Activated CD8-positive, alpha-beta memory T cell treated with anti-CD3 and anti-CD28 coated beads, Interleukin-2, amount 50 U/mL, for 24 hours (primary cell): ENCODE data around the gene SLC25A14.
"Not testable (repeated sequence)": the region's sequence is repeated elsewhere in the genome, so short reads cannot be mapped to it uniquely, and the experiment has no call there.

Experiments
- DNase-seq: peaks from one replicate; pipeline ENCODE4 v3.0.0-alpha.2; 2020; ENCODE audit errors: extremely low read depth

The SLC25A14 gene, protein sequence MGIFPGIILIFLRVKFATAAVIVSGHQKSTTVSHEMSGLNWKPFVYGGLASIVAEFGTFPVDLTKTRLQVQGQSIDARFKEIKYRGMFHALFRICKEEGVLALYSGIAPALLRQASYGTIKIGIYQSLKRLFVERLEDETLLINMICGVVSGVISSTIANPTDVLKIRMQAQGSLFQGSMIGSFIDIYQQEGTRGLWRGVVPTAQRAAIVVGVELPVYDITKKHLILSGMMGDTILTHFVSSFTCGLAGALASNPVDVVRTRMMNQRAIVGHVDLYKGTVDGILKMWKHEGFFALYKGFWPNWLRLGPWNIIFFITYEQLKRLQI

DNA sequence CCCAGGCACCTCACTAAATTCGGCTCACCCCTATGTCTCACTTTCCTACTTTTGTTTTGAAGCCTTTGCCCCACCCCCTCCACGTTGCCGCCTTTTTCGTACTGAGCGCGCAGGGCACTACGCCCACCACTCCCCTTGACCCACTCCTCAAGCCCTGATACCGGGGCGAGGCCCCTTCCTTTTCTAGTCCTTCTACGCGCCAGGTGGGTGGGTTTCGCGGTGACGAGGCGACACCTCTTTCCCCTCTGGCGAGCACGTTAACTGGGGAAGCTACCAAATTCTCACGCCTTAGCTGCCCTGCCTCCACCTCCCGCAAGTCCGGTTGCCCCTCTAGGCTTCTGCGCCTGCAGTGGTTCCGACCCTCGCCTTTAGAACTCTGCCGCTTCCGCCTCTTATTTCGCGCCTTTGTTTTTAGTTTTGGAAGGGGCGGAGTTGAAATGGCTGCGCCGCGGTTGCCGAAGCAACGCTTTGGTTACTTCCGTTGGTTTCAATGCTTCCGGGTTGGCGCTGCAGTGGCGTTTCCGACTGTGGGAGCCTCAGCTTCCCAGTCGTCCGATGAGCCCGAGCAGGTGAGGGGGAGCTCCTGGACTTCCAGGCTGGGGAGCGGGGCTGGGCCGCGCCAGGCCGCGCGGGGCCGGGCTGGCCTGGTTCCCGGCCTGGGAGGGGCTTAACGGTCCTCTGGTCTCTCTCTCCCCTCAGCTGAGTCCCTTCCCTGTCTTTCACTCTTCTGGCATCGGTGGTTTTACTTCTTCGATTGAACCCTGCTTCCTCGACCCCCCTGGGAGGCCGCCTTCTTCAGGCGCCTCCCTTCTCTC, at the start of gene SLC25A14:
Gene SLC25A14, plus strand, starts transcription at position 512 of the 815 bp plus-strand sequence. CDS start 360 bp downstream, outside the sequence.
- peak; percentile 31 for DNase-seq

DNA sequence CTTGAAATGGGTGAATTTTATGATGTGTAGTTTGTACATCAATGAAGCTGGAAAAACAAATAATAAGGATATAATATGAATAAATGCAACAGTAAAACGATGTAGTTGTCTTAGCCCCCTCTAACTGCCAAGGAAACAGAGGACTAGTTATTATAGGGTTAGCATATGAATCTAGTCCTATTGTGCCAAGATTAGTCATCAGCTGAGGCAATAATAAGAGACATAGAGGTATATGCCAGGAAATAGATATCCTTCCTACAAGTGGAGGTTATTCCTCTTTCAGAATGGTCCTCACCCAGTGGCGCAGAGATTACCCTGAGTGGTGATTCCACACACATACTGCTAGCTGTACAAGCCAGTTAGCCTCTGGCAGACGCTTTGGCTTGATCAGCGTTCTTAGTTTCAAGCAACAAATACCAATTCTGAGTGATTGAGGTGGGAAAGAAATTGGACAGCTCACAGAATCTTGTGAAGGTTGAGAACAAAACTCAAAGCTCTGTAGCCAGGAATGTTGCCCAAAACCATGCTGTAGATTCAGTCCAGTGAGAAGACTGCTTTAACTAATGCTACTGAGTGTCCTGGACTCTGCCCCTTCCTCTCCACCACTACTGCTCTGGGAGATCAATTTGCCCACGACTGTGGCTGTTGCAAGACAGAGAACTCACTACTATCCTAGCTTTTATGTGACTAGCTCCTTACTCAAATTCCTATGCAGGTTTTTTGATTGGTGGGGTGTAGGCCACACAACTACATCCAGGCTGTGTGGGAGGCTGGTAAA, 44.0 kb upstream of the SLC25A14 start:
- DNase-seq, result no peak

DNA sequence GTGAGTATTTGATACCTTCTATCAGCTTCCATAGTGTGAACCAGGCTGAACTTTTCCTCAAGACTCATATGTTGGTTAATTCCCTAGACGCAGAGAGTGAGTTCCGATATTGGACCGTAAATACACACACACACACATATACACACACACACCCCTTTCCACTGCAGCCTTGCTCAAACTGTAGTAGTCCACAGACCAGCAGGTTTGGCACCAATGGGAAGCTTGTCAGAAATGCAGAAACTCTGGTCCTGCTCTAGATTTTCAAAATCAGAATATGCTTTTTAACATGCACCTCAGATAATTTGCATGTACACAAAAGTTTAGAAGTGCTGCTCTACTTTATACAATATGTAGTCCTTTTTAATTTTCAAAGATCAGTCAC, 43.4 kb upstream of the SLC25A14 start:
- no peak for DNase-seq

DNA sequence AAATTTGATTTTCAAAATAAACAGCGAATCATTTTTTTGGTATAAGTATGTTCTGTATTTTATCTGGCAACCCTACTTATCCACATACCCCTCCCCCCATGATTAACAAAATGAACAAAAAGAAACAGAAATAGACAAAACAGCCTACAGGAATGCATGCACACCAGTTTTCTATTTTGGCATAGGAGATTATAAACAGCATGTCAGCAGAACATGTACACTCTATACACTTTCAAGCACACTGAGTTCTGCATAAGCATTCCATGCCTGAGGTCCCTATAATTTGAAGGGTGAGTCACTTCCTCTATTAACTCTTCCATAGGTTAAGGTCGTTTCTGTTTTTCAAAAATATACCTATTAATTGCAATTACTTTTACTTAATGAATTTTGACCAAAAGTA, 43.0 kb upstream of the SLC25A14 start:
- DNase-seq, result no peak

DNA sequence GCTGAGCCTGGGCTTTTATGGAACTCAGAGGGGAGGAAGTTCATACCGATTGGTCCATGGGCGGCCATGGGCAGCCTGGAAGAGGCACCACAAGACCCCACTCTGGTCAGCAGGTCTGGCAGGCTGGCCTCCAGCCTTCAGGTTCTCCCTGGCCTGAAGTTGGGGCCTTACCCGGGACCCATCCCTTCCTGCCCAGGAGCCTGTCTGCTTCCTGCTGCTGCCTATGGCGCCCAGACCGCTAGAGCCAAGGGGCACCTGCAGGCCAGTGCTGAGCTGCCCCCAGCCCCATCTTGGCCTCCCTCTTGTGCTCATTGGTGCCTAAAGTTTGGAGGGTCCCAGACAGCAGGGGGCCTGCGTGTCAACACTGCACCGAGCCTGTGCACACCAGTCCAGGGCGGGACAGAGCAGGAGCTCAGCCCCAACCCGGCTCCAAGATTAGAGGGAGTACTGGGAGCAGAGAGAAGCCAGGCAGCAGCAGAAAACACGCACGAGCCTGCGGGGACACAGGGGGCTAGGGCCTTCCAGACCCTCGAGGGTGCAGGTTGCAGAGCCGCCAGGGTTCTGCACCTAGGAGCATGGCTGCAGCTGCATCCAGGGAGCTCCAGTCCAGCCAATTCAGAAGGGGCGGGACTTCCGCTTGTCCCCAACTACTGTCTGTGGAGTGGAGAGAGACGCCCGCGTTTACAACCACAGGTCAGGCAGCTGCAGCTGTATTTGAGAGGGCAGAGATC, 40.3 kb upstream of the SLC25A14 start:
- no peak for DNase-seq

DNA sequence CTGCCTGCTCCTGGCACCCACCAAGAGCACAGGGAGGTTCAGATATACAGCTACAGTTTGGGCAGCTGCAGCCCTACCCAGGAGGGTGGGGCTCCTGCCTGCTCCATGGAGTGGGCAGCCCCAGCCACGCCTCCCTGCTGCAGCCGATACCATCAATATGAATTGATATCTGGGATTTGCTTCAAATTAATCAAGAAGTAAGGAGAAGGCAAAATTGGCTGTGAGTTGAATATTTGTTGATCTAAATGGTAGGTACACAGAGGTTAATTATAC, 39.8 kb upstream of the SLC25A14 start:
- no peak for DNase-seq

DNA sequence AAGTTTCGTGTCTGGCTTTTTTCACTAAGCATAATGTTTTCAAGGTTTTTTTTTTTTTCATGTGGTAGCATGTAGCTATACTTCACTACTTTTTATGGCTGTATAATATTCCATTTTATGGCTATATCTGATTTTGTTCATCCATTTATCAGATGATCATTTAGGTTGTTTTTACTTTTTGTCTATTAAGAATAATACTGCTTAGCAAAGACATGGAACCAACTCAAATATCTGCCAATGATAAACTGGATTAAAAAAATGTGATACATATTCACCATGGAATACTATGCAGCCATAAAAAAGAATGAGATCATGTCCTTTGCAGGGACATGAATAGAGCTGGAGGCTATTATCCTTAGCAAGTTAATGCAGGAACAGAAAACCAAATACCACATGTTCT, 38.3 kb upstream of the SLC25A14 start:
- no peak for DNase-seq

DNA sequence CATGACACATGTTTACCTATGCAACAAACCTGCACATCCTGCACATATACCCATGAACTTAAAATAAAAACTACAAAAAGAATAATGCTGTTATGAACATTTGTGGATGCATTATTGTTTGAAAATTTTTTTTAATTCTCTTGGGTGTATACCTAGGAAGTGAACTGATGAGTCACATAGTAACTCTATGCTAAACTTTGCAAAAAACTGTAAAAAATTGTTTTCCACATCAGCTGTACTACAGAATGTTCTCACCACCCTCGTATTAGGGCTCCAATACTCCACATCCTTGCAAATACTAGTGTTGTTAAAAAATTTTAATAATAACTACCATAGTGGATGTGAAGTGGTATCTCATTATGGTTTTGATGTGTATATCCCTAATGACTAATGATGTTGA, 37.7 kb upstream of the SLC25A14 start:
- no peak for DNase-seq

DNA sequence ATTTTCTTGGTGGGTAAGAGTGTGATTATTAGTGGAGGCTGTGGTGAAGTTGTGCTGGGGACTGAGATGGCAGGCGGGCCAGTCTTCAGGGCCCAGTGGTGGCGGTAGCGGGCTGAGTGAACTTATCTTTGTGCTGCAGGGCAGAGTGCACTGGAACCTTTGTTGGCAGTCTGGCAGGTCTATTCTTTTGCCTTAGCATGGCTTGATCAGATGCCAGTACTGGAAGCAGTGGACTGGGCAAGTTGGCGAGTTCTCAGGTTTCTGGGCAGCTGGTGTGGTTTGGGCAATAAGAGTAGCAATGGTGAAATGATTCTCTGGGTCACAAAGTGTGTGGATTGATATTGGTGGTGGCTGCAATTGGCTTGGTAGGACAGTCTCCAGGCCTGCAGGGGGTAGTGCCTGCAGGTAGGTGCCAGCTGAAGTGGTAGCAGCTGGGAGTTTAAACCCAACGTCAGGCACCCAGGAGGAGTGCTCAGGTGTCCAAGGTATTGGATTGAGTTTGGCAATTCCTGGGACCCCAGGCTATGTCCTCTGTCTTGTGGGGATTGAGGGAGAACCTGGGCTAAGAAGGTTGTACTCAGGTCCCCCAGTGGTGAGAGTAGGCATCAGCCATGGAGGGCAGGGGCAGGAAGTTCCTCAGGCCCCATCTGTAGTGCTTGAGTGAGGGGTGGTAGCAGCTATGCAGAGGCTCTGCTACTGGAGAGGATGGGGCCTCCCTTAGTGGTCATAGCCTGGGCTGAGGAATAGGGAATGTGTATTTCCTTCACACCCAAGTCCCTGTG, 34.9 kb upstream of the SLC25A14 start:
- no peak for DNase-seq

DNA sequence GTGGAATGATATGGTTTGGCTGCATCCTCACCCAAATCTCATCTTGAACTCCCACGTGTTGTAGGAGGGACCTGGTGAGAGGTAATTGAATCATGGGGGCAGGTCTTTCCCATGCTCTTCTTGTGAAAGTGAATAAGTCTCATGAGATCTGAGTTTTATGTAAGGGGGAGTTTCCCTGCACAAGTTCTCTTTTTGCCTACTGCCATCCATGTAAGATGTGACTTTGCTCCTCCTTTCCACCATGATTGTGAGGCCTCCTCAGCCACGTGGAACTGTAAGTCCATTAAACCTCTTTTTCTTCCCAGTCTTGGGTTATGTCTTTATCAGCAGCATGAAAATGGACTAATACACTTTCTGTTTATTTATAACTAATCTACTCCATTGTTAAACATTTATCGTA, 19.8 kb upstream of the SLC25A14 start:
- not testable (repeated sequence) for DNase-seq

DNA sequence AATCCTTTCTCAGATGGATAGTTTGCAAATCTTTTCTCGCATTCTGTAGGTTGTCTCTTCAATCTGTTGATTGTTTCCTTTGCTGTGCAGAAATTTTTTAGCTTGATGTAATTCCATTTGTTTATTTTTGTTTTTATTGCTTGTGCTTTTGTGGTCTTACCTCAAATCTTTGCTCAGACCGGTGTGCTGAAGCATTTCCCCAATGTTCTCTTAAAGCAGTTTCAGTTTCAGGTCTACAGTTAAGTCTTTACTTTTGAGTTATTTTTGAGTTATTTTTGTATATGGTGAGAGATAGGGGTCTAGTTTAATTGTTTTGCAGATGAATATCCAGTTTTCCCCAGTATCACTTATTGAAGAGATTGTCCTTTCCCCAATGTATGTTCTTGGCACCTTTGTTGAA, 18.2 kb upstream of the SLC25A14 start:
- no peak for DNase-seq

DNA sequence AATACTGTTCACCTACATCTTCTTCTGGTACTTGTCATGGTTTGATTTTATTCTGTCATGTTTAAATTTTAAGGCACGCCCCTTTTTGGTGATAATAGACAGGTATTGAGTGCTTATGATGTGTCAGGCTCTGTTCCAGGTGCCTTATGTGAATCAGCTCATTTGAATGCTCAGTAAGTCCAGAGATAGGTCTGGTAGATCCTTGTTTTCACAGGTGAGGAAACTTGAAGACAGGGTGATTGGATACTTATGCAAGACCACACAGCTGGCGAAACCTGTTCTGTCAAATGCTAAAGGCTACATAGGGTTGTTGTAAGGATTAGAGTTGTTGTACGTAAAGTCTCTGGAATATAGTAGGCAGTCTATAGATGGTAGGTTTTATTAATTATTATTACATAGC, 9.6 kb upstream of the SLC25A14 start:
- DNase-seq, result no peak

DNA sequence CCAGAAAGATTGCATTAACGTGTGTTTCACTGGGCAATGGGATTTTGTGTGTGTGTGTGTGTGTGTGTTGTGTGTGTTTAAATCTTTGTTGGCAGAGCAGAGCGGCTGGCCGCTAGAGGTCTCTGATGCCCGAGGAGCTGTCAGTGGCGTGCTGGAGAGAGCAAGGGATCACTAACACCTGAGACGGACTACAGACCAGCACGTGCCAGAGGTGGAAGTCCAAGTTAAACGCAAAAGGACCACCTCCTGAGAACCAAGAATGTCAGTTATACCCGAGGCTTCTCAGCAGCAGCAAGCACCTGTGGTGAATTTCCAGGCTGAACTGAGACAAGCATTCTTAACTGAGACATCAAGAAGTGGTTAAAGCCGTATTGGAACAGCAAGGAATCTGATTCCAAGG, 9.0 kb upstream of the SLC25A14 start:
- DNase-seq, result no peak

DNA sequence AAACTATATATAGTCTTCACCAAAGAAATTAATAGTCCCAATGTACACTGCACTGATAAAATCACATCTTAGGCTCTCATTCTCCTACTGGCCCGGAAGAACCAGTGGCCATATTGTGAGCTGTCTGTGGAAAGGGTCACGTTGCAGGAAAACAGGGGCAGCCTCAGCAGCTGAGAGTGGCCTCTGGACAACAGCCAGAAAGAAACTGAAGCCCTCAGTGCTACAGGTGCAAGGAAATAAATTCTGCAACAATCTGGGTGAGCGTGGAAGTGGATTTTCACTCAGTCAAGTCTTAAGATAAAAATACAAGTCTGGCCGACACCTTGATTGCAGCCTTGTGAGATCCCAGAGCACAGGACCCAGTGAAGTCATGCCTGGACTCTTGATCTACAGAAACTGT, 3.2 kb upstream of the SLC25A14 start:
- no peak for DNase-seq

DNA sequence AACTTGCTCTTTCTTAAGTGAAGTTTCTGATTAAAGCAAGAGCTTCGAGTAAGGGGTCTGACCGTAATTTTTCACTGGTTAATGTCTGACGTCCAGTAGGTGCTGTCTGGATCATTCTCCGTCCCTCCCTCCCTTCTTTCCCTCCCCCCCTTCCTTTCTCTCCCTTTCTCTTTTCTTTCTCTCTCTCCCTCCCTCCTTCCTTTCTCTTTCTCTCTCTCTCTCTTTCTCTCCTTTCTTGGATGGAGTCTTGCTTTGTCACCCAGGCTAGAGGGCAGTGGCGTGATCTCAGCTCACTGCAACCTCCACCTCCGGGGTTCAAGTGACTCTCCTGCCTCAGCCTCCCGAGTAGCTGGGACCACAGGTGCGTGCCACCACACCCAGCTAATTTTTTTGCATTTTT, 850 bp upstream of the SLC25A14 start:
- not testable (repeated sequence) for DNase-seq

DNA sequence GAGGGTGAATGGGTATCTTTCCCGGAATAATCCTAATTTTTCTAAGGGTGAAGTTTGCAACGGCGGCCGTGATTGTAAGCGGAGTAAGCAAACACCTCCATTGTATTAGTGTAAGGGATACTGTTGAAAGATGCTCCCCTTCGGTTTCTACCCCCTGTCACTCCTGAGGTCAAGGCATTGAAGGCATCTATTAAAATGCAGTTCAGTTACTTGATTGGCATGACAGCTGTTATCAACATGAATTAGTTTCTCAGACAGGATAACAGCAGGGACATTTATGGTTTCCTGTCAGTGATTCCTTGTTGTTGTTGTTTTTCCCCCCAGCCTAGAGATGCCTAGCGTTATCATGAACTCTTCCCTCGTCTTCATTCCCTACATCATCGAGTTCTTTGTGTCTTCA, 552 bp downstream of the SLC25A14 start:
- DNase-seq, result no peak

DNA sequence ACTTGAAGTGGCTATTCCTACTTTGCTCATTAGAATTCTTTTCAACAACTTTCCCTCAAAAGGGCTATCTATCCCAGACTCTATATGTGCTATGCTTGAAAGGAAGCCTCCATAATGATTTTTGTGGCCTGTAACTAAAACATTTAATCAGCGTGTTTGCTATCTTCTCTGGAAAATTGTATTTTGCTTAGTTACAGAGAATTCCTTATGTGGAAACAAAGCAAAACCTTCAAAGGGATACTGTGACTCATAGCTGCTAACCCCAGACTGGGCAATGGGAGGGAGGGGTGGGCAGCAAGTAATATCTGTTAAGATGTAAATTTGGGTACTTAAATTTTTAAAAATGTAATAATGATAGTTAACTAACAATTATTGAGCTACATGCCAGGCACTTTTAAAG, 3.7 kb downstream of the SLC25A14 start:
- no peak for DNase-seq

DNA sequence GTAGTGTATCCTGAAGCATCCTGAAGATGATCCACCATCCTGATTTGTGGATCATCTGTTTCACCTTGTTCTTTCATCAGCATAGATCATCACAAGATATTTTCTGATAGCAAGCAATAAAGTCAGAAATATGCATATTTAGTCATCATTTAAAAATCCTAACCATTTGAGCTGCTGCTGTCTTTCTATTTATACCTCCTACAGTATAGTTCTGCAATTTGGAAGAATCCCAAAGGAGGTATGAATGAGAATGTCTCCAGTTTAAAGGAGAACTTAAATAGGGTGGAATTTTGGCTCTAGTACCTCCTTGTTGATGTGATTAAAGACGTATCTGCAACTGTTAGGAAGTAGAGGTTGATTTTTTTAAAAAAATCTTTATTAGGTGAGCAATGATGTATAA, 7.6 kb downstream of the SLC25A14 start:
- DNase-seq, result no peak

DNA sequence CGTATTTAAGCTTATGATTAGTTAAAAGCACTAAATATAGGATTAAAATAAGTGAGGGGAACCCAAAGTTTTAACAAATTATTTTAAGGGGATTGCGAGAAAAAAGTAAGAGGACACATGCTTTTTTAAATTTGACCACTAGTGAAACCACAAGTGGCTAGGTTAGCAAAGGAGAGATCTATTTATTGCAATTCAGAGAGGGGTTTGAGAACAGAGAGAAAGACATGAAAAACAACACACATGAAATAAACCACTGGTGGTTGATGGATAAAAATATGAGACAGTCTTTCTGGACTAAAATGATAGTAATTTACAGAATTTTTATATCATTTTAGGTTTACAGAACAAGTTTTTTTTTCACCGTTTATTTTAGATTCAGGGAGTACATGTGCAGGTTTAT, 11.8 kb downstream of the SLC25A14 start:
- DNase-seq, result no peak

DNA sequence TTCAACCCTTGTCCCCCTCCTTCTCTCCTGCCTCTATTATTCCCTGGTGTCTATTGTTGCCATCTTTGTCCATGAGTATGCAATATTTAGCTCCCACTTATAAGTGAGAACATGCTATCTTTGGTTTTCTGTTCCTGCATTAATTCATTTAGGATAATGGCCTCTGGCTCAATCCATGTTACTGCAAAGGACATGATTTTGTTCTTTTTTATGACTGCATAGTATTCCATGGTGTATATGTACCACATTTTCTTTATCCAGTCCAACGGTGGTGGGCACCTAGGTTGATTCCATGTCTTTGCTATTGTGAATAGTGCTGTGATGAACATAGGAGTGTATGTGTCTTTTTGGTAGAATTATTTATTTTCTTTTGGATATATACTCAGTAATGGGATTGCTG, 12.3 kb downstream of the SLC25A14 start:
- not testable (repeated sequence) for DNase-seq

DNA sequence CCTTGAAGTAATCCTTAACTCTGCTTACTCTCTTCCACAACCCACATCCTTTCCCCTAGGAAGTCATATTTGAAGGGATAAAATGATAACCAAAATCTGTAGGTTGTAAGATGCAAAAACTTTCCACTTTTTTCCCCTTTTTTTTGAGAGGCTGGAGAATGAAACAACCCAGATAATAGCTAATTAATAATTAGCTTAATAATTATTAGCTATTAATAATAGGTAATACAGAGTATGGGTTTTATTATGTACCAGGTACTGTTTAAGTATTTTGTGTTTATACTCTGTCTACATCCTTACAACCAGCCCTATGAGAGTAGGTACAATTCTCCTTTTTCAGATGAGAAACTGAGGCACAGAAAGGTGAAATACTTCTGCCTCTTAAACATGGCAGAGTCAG, 36.4 kb downstream of the SLC25A14 start:
- DNase-seq, result no peak
